NCI-H446 treated with DMSO at 0.1 percent for 48 hours (cell line): ENCODE measurements around the gene TDRD10.
A peak's percentile ranks its signal among the peaks of the same experiment; 100 is the strongest.

Experiments
- DNase-seq: peaks from one replicate; lab custom pipeline; 2025; lab: John Stamatoyannopoulos, UW

TDRD10 gene

GRCh38 chr1:154553056-154554030 is 51.3 kb downstream of the TDRD10 start:
- no peak for DNase-seq

DNA sequence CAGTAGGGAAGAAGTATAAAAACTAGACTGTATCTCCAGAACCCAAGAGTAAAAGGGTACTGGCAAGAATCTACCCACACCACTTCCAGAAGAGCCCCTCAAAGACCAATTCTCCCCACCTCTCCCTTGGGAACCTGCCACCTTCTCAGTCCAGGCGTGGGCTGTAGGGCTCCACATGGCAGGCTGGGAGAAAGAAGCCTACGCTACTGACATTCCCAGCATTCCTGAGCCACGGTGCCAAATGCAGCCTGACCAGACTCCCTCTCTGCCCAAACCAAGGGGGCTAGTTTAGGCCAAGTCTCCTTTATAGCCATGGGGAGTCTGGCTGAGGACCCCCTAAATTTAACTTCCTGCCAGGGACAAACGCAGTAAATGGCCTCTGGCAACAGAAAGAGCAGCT is 54.4 kb downstream of the TDRD10 start:
- no peak for DNase-seq

DNA sequence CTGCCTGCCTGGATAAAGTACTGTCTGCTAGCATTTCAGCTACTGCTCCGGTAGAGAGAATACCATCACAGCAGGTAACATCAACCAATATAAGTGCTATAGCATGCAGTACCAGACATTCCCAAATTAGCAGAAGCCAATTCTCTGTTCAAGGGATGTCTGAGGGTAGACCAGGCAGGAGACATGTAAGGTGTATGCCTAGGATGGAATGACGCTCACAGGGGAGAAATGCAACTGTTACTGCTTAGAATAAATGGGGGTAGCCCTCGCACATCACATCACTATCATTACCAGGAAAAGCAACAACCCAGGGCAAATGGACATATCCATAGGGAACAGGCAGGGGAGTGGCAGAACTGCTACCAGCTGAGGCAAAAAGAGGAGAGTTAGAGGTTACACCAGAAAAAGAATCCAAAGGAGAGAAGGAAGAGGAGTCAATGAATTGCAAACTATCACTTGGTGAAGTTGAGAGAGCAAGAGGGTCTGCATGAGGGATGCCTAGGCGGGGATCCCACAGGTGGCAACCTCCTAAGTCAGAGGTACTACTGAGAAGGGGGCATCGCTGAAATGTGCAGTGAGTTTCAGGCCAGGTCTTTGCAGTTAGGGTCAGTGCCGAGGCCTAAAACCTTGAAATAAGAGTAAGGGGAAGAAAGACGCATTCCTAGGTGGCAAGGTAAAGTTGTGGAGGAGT is 55.4 kb downstream of the TDRD10 start:
- no peak for DNase-seq

DNA sequence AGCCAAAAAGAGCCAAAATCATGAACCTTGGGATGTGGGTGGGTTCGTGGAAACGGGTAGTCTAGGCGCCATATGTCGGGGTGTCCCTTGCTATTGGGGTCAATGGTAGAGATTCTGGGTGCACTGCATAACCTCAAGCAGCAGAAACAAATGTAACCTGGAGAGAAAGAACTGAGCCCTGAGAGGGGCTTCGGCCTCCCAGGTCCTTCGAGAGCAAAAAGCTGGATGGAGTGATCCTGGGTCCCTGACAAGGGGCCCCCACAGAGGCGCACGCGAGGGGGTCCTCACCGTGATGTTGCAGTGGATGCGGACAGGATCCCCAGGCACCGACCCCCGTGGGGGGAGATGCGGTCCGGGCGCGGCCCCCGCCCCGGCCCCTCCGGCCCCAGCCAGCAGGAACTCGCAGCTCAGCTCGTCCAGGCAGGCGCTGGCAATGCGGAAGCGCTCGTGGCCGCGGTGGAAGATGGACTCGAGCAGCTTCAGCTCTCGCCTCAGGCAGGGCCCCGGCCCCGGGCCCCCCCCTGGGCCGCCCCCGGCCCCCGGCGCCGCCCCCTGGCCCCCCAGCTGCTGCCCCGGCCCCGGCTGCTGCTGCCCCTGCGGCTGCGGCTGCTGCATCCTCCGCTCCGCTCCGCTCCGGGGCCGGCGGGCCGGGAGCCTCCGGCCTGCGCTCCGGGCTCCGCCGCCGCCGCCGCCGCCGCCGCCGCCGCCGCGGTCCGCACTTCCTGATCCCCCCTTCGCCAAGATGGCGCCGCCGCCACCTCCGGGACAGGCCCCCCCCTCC is 56.1 kb downstream of the TDRD10 start, which contains the start of gene UBE2Q1:
TSS of gene UBE2Q1 (minus strand) at position 724 of the 781 bp plus-strand sequence. CDS start at position 615, 109 bp downstream.
- DNase-seq: no peak

DNA sequence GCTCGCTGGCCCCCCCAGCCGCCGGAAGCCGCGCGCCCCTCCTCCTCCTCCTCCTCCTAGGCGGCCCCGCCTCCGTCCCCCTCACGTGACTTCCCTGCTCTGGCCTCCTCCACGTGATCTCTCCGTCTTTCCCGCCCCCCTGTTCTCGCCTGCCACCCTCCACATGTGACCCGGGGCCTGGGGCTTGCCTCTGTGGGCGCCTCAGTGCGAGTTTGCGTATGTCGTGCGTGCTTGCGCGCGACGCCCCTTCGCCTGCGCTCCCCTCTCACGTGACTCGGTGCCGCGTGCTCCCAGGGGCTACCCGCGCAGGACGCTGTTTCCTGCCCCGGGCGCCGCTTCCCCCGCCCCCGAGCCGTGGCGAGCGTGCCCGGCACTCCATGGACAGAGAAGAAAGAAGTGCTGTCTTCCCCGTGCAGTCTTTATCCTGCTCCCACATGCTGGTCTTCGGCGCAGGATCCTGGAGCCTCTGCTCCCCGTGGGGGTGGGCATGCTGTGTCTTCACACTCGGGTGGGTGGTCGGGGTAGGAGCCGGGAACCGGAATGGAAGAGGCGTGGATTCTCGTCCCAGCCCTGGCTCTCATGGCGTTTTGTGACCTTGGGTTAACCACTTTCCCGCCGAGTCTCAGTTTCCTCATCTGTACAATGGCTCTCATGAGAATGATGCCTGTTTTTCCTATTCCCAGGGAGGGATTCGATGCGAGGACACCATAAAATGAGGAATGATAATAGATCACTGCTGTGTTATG is 56.9 kb downstream of the TDRD10 start:
- DNase-seq: peak; percentile 99

- peak; percentile 91 for DNase-seq
Observed at GRCh38 chr1:154559466-154560044, 57.5 kb downstream of the TDRD10 start.

DNA sequence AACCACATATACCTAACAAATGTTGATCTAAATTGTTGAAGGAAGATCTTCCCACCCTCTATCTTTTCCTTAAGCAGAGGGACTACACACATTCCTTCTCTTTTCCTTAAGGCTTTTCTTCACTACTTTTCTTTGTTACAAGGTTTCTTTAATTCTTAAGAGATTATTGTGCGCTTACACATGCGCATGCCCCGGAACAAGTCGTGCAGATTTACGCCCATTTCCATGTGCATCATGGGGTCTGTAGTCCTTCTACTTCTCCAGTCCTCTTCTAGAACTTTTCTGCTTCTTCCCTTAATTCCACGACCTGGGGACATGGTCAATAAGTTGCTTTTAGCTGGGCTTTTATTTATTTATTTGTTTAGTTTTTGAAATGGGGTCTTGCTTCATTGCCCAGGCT is 63.9 kb downstream of the TDRD10 start:
- no peak for DNase-seq

DNA sequence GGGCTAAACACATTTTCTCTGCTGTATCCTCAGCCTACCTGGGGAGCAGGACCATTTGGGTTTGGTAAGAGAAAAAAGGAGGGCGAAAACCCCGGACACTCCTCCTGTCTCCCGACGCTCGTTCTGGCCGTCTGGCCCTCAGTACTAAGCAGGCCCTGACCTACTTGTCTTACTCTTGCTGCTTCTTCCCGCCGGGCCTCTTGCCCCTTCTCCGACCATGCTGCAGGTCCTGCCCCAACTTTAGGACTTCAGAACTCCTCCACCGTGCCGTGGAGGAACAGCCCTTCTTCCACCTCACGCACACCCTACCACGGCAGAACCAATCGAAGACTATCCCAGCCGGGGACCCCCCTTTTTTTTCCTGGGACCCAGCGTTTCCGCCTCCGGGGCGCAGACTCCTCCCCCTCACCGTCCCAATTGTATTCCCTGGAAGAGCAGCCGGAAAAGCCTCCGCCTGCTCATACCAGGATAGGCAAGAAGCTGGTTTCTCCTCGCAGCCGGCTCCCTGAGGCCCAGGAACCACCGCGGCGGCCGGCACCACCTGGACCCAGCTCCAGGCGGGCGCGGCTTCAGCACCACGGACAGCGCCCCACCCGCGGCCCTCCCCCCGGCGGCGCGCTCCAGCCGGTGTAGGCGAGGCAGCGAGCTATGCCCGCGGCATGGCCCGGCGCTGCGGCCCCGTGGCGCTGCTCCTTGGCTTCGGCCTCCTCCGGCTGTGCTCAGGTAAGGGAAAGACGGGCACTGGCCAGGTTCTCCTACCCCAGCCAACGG is 65.6 kb downstream of the TDRD10 start, which contains the start of gene CHRNB2:
TSS of gene CHRNB2 (plus strand) at position 393 of the 771 bp plus-strand sequence. CDS start at position 660, 267 bp downstream.
- peak; percentile 61 for DNase-seq

DNA sequence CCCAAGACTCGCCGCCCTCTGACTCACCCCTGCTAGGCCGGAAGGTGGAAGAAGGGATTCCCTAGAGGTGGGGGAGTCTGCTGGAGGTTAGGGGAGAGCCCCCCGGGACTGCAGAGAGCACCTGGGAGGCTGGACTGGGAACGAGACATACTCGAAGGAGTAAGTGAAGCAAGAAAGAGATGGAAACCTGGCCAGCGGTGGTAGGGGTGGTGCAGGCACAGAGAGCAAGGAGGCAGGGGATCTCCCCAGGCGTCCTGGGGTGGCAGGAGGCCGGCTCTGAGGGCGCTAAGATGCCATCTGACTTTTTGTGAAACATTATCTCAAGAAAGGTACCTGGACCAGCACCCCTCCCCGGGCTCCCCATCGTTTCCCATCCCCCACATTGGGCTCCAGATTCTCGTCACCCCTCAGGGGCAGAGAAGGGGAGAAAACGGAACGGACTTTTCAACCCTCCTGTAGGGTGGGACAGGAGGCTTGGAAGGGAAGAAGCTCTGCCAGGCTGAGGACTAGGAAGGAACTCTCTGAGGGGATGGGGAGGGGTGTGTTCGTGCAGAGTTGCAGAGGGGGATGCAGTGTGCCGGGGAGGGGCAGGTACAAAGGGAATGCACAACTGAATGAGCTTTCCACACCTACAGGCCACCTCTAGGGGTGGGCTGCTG is 66.3 kb downstream of the TDRD10 start:
- DNase-seq: no peak

DNA sequence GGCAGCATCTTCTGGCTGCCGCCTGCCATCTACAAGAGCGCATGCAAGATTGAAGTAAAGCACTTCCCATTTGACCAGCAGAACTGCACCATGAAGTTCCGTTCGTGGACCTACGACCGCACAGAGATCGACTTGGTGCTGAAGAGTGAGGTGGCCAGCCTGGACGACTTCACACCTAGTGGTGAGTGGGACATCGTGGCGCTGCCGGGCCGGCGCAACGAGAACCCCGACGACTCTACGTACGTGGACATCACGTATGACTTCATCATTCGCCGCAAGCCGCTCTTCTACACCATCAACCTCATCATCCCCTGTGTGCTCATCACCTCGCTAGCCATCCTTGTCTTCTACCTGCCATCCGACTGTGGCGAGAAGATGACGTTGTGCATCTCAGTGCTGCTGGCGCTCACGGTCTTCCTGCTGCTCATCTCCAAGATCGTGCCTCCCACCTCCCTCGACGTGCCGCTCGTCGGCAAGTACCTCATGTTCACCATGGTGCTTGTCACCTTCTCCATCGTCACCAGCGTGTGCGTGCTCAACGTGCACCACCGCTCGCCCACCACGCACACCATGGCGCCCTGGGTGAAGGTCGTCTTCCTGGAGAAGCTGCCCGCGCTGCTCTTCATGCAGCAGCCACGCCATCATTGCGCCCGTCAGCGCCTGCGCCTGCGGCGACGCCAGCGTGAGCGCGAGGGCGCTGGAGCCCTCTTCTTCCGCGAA is 69.4 kb downstream of the TDRD10 start:
- no peak for DNase-seq

DNA sequence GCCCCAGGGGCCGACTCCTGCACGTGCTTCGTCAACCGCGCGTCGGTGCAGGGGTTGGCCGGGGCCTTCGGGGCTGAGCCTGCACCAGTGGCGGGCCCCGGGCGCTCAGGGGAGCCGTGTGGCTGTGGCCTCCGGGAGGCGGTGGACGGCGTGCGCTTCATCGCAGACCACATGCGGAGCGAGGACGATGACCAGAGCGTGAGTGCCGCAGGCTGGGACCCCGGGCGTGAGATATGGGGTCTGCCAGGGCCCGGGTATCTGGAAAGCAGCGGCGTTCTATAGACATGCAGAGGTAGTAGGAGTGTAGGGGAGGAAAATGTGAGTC is 69.9 kb downstream of the TDRD10 start:
- DNase-seq: no peak

DNA sequence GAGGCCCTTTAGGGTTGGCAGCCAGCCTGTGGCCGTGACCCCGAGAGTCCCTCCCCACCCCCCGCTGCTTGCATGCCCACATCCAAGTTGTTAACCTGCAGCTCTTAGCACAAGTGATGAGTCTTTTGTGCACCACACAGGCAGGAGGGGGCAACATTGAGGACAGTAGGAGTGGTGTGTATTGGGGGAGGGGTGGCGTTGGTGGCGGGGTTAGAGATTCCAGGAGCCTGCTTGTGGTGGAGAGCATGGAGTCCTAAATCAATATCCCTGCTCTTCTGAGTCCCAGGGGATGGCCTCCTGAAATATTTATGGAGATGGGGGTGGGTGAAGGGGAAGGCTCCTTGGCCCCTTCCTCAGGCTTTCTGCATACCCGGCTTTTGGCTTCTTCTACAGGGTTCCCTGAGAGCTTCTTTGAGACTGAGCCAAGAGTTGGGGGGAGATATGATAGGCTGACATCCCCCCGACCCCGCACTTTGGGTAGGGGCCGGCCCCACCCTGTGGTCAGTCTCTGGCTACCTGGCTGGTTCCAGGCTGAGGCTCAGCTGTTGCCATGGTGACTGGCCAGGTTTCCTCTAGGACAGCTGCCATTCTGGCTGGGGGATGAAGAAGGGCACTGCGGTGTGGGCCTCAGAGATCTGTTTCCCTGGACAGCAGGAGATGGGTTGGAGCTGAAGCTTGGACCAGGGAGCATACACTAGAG is 70.6 kb downstream of the TDRD10 start:
- DNase-seq: no peak

DNA sequence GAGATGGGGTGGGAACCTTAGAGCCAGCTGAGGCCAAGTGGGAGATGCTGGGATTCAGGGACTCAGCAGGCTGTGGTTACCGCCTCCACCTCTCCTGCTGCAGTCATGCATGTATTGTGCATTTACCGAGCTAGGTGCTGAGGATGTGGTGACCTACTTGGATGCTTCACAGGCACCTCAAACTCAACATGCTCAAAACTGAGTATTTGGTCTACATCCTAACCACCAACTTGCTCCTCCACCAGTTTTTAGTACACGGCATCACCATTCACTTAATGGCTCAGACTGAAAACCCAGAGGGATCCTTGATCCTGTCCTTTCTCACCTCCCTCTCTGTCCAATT is 71.1 kb downstream of the TDRD10 start:
- DNase-seq: no peak

GRCh38 chr1:154574716-154575115 is 72.7 kb downstream of the TDRD10 start:
- peak; percentile 30 for DNase-seq

DNA sequence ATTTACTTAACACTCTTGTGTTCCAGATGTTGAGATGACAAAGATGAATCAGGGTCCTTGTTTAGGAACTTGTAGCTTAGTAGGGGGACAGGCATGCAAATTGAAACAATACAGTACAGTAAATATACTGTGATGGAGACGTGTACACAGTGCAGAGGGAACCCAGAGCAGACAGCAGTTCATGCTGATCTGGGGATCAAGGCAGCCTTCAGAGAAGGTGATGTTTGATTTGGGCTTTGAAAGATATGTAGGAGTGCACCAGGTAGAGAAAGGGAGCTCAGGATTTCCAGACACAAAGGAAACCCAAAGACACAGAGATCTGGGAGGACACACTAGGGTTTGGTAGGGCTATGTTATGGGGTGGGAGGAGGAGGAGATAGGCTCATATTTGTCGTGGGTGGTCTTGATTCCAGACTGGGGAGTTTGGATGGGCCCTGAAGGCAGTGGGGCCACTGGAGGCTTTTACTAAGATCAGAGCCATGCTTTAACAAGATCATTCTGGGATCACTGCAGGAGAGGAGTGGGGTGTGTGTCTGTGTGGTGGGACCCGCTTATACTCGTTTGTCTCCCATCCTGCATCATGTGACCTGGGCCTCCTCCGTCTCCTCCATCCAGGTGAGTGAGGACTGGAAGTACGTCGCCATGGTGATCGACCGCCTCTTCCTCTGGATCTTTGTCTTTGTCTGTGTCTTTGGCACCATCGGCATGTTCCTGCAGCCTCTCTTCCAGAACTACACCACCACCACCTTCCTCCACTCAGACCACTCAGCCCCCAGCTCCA is 73.3 kb downstream of the TDRD10 start:
- DNase-seq: no peak

DNA sequence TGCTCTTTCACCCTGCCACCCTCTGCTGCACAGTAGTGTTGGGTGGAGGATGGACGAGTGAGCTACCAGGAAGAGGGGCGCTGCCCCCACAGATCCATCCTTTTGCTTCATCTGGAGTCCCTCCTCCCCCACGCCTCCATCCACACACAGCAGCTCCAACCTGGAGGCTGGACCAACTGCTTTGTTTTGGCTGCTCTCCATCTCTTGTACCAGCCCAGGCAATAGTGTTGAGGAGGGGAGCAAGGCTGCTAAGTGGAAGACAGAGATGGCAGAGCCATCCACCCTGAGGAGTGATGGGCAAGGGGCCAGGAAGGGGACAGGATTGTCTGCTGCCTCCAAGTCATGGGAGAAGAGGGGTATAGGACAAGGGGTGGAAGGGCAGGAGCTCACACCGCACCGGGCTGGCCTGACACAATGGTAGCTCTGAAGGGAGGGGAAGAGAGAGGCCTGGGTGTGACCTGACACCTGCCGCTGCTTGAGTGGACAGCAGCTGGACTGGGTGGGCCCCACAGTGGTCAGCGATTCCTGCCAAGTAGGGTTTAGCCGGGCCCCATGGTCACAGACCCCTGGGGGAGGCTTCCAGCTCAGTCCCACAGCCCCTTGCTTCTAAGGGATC is 74.0 kb downstream of the TDRD10 start:
- DNase-seq: no peak

GRCh38 chr1:154577346-154578057 is 75.5 kb downstream of the TDRD10 start:
- no peak for DNase-seq
